GM12878 (cell line): ENCODE results near the gene YAF2. TPM values are rescaled to one million over a fixed set of nuclear protein-coding genes. Genes with fewer than 3 reads are reported as not detected.

ENCODE experiments used
- ATAC-seq: fragments of 200-7000 bp; cut with Tn5 transposase; 3 replicates; pipeline ENCODE4 v1.9.1; 2020; ENCODE audit warnings: mild to moderate bottlenecking, moderate library complexity
- BruUV-seq: library from RNA; stranded (reverse); fragments of 400-500 nt; replicated peaks from 2 replicates; lab custom pipeline; 2021; lab: Mats Ljungman, UMichigan
- CTCF ChIA-PET: fragments of 300-600 bp; sonication (Branson Sonifier 250); formaldehyde crosslinking; extraction: SDS; loops from one replicate; lab custom pipeline; 2021; ENCODE audit warnings: inconsistent platforms; lab: Yijun Ruan, JAX
- POLR2A ChIA-PET: fragments of 350-600 bp; formaldehyde crosslinking; extraction: SDS; loops from one replicate; lab custom pipeline; 2021; ENCODE audit warnings: inconsistent platforms; lab: Charles Lee
- RAD21 ChIA-PET: fragments of 300-600 bp; sonication (Branson Sonifier 250); formaldehyde crosslinking; loops from one replicate; lab custom pipeline; 2023; ENCODE audit warnings: antibody characterized with exemption; ENCODE audit not compliant: unreplicated experiment; lab: Charles Lee
- SMC1A ChIA-PET: fragments of 300-600 bp; sonication (Branson Sonifier 250); formaldehyde crosslinking; loops from one replicate; lab custom pipeline; 2023; ENCODE audit not compliant: unreplicated experiment, uncharacterized antibody; lab: Charles Lee
- DNase-seq: peaks from one replicate; pipeline ENCODE4 v3.0.0-alpha.2; 2011; ENCODE audit warnings: low read depth, low spot score
- FAIRE-seq: peaks from 3 replicates; lab custom pipeline; 2011; peaks lifted over from hg19 to GRCh38; lab: Jason Lieb, UNC
- H2AFZ ChIP-seq: 2 replicates; pipeline ENCODE4 v1.6.0; 2011; ENCODE audit warnings: low read depth, low read length, control low read depth; ENCODE audit not compliant: control insufficient read depth
- H3K27ac ChIP-seq: 2 replicates; pipeline ENCODE4 v1.5.1; 2011; ENCODE audit warnings: control low read depth; ENCODE audit not compliant: control insufficient read depth, insufficient read depth
- H3K27me3 ChIP-seq, 2 experiments: replicated peaks in 1 of 2; 2 replicates each; pipeline versions ENCODE4 v1.6.0 to v1.6.1; 2011; ENCODE audit warnings: low read length in 1 of 2; ENCODE audit not compliant: control insufficient read depth in 2 of 2, insufficient read depth in 2 of 2
- H3K36me3 ChIP-seq, 2 experiments: 2 replicates each; pipeline ENCODE4 v1.5.1; 2011; ENCODE audit warnings: low read length in 1 of 2; ENCODE audit not compliant: control insufficient read depth in 2 of 2, insufficient read depth in 2 of 2
- H3K4me1 ChIP-seq: 2 replicates; pipeline ENCODE4 v1.6.1; 2011; ENCODE audit warnings: mild to moderate bottlenecking, low read length, moderate library complexity, mixed read lengths; ENCODE audit not compliant: control insufficient read depth, insufficient read depth
- H3K4me2 ChIP-seq: 2 replicates; pipeline ENCODE4 v1.6.0; 2011; ENCODE audit warnings: control low read depth; ENCODE audit not compliant: control insufficient read depth, insufficient read depth
- H3K4me3 ChIP-seq: fragments of 200-600 bp; sonication (generic); 2 replicates; pipeline ENCODE4 v1.5.1; 2016
- H3K79me2 ChIP-seq: 2 replicates; pipeline ENCODE4 v1.6.0; 2011; ENCODE audit warnings: low read length; ENCODE audit not compliant: control insufficient read depth, insufficient read depth
- H3K9ac ChIP-seq: 2 replicates; pipeline ENCODE4 v1.8.0; 2011; ENCODE audit warnings: low read length, control low read depth, mixed read lengths; ENCODE audit not compliant: control insufficient read depth, insufficient read depth
- H3K9me3 ChIP-seq: replicated peaks from 3 replicates; pipeline ENCODE4 v1.5.1; 2011; ENCODE audit warnings: mild to moderate bottlenecking, low read length; ENCODE audit not compliant: control insufficient read depth, insufficient read depth
- H4K20me1 ChIP-seq: 2 replicates; pipeline ENCODE4 v1.6.0; 2011; ENCODE audit not compliant: control insufficient read depth, insufficient read depth
- CBX3 ChIP-seq: fragments of 200-600 bp; sonication (generic); IDR thresholded peaks from 2 replicates; pipeline ENCODE4 v1.6.1; 2016; ENCODE audit warnings: low read depth, borderline replicate concordance
- CHD4 ChIP-seq: fragments of 200-600 bp; sonication (generic); IDR thresholded peaks from 2 replicates; pipeline ENCODE4 v1.6.1; 2016; ENCODE audit warnings: mild to moderate bottlenecking
- CREB1 ChIP-seq: IDR thresholded peaks from 2 replicates; pipeline ENCODE4 v1.6.1; 2012; ENCODE audit warnings: low read depth, mild to moderate bottlenecking, inconsistent platforms
- ETV6 ChIP-seq, 2 experiments: fragments of 450-650 bp in 1 of 2; IDR thresholded peaks in 1 of 2; conservative IDR thresholded peaks in 1 of 2; 2 replicates each; pipeline ENCODE4 v1.6.1; 2014; ENCODE audit warnings: antibody characterized with exemption in 1 of 2, borderline replicate concordance in 1 of 2, low read depth in 1 of 2, mild to moderate bottlenecking in 1 of 2, moderate library complexity in 1 of 2
- MEF2A ChIP-seq: IDR thresholded peaks from 2 replicates; pipeline ENCODE4 v1.6.1; 2011; ENCODE audit warnings: low read depth, mild to moderate bottlenecking, low read length, moderate library complexity; ENCODE audit not compliant: insufficient read depth
- PAX5 ChIP-seq: IDR thresholded peaks from 2 replicates; pipeline ENCODE4 v1.6.1; 2011; ENCODE audit warnings: low read depth, low read length, borderline replicate concordance
- PBX3 ChIP-seq: IDR thresholded peaks from 2 replicates; pipeline ENCODE4 v1.6.1; 2011; ENCODE audit warnings: mild to moderate bottlenecking, low read depth, low read length, moderate library complexity; ENCODE audit not compliant: insufficient replicate concordance
- PKNOX1 ChIP-seq: fragments of 450-650 bp; IDR thresholded peaks from 2 replicates; pipeline ENCODE4 v1.6.1; 2016; ENCODE audit warnings: mild to moderate bottlenecking
- RAD51 ChIP-seq: fragments of 450-650 bp; IDR thresholded peaks from 2 replicates; pipeline ENCODE4 v1.6.1; 2016; ENCODE audit warnings: moderate library complexity, mild to moderate bottlenecking, inconsistent platforms
- RELA ChIP-seq: fragments of 450-650 bp; IDR thresholded peaks from 2 replicates; pipeline ENCODE4 v1.8.0; 2014; ENCODE audit warnings: borderline replicate concordance; ENCODE audit not compliant: partially characterized antibody
- RELB ChIP-seq: fragments of 450-650 bp; IDR thresholded peaks from 2 replicates; pipeline ENCODE4 v1.6.1; 2017; ENCODE audit warnings: low read depth, mild to moderate bottlenecking, moderate library complexity
- SIX5 ChIP-seq: IDR thresholded peaks from 2 replicates; pipeline ENCODE4 v1.6.1; 2011; ENCODE audit warnings: mild to moderate bottlenecking, low read depth, low read length, moderate library complexity; ENCODE audit not compliant: severe bottlenecking
- TAF1 ChIP-seq: IDR thresholded peaks from 2 replicates; pipeline ENCODE4 v1.6.1; 2011; ENCODE audit warnings: mild to moderate bottlenecking, low read depth, low read length, borderline replicate concordance
- TCF7 ChIP-seq: IDR thresholded peaks from 2 replicates; pipeline ENCODE4 v1.6.1; 2014; ENCODE audit warnings: antibody characterized with exemption, borderline replicate concordance
- USF1 ChIP-seq: IDR thresholded peaks from 2 replicates; pipeline ENCODE4 v1.6.1; 2011; ENCODE audit warnings: borderline replicate concordance, low read depth, mild to moderate bottlenecking, moderate library complexity, mixed read lengths, low read length; ENCODE audit not compliant: insufficient read depth; ENCODE audit errors: extremely low read length
- ZNF207 ChIP-seq: fragments of 450-650 bp; IDR thresholded peaks from 2 replicates; pipeline ENCODE4 v1.6.1; 2014; ENCODE audit warnings: antibody characterized with exemption, mild to moderate bottlenecking, borderline replicate concordance
- WGBS: methylation state at CpG from one replicate; pipeline ENCODE4 v1.1.6; 2016; ENCODE audit warnings: low lambda C conversion rate; ENCODE audit not compliant: insufficient replicate concordance, insufficient coverage; ENCODE audit errors: missing lambda C conversion rate; 5-methylcytosine and 5-hydroxymethylcytosine counted together
- in situ Hi-C: fragments of 300-500 bp; cut with MboI; formaldehyde crosslinking; loops from 9 replicates; pipeline ENCODE4 v1.14.3; 2018; ENCODE audit warnings: mixed read lengths
- intact Hi-C: fragments of 100-400 bp; cut with micrococcal nuclease; formaldehyde crosslinking; loops from one replicate; pipeline ENCODE4 v1.14.2; 2022; ENCODE audit not compliant: unreplicated experiment
- polyA plus RNA-seq, 11 experiments: library from polyadenylated mRNA; depleted of rRNA in 4 of 11; unstranded in 6 of 11; stranded (reverse) in 5 of 11; fragments of >200 nt; fragmentation: Nextera tagmentation in 4 of 11; fragmentation: Illumina TruSeq in 1 of 11; extraction: Ambion mirVana in 4 of 11; extraction: Trizol in 1 of 11; gene quantifications; 1 replicate in 1 of 11; 2 replicates in 10 of 11; pipeline versions ENCODE4 v1.2.1 to v1.2.3, GENCODE V29; 2011 to 2016; ENCODE audit warnings: inconsistent platforms in 2 of 11, missing spikeins in 2 of 11, low read depth in 1 of 11
- total RNA-seq, 4 experiments: library from RNA; depleted of rRNA in 3 of 4; stranded (reverse); fragments of >200 nt in 3 of 4; fragmentation: Illumina TruSeq in 1 of 4; extraction: Trizol in 1 of 4; gene quantifications; 2 replicates each; pipeline versions ENCODE4 v1.2.1 to v1.2.3, GENCODE V29; 2013 to 2021

The YAF2 gene
- total and polyA plus RNA-seq, 10 of the 15 experiments (the other 5 are each of a cell fraction or from before 2014, with no cell fraction given), result 18.8 to 36.6 (median 23.0) TPM

- no peak overlapping the region for H3K9ac ChIP-seq
- intact Hi-C loops, result no loop called here
- DNase-seq, result no peak
- H3K9me3 ChIP-seq, result no peaks in the 10 kb centered on the region
- ATAC-seq, result no peak
- no peak for FAIRE-seq
- no peaks in the 10 kb centered on the region for H4K20me1 ChIP-seq
- TF ChIP-seq RAD51 (no peak), ZNF207 (no peak), CREB1 (no peak), PBX3 (no peak), PKNOX1 (no peak), MEF2A (no peak), TAF1 (no peak), CBX3 (no peak), PAX5 (no peak), RELB (no peak), USF1 (no peak), RELA (no peak), SIX5 (no peak), ETV6 (conservative IDR thresholded peaks at IDR 0.05 in 1 of 2, IDR thresholded peaks at IDR 0.05 in 1 of 2; ENCODE audit: borderline replicate concordance in 1 of 2, low read depth in 1 of 2) (no peak), TCF7 (no peak), CHD4 (no peak)
- H3K27me3 ChIP-seq, result no peaks in the 10 kb centered on the region
- no peaks in the 10 kb centered on the region; a peak in 1 of 4 replicates for H3K36me3 ChIP-seq
- H2AFZ ChIP-seq, result no peak overlapping the region
- ChIA-PET POLR2A (no interaction called here), CTCF (no interaction called here), SMC1A (interaction anchor here (1.7 kb wide), 1 partner anchor 10 kb away, joined by 6 read pairs; no protein-coding TSS in a partner anchor), RAD21 (no interaction called here)
- BruUV-seq, result no TSS peak
- no peak overlapping the region for H3K4me3 ChIP-seq
- in situ Hi-C loops, result no loop called here
- no peak overlapping the region for H3K4me2 ChIP-seq
- H3K79me2 ChIP-seq, result peaks cover 5% of the 10 kb centered on the region
- no peaks in the 10 kb centered on the region for H3K4me1 ChIP-seq
- 100% methylated on average over 1 of the region's 1 CpG for WGBS
- no peak overlapping the region for H3K27ac ChIP-seq
Measured at GRCh38 chr12:42222724-42223123, 15.3 kb downstream of the YAF2 start.
